MM.1S (cell line): Measurements from ENCODE around the gene C10orf105.

Source experiments
- DNase-seq: peaks from one replicate; pipeline ENCODE4 v3.0.0-alpha.2; 2015
- H2AFZ ChIP-seq: fragments of 300-600 bp; sonication (generic); 2 replicates; pipeline ENCODE4 v1.6.0; 2016; ENCODE audit warnings: antibody characterized with exemption, low read length
- H3F3A ChIP-seq: fragments of 300-600 bp; sonication (generic); 2 replicates; pipeline ENCODE4 v1.6.1; 2016; ENCODE audit warnings: mild to moderate bottlenecking, antibody characterized with exemption, low read length, moderate library complexity, mixed read lengths; ENCODE audit not compliant: insufficient read depth
- H3K27ac ChIP-seq: fragments of 300-600 bp; sonication (generic); 2 replicates; pipeline ENCODE4 v1.5.1; 2016; ENCODE audit warnings: mild to moderate bottlenecking, low read length
- H3K27me3 ChIP-seq: fragments of 300-600 bp; sonication (generic); replicated peaks from 2 replicates; pipeline ENCODE4 v1.6.0; 2016; ENCODE audit warnings: low read length; ENCODE audit not compliant: insufficient read depth
- H3K36me3 ChIP-seq: fragments of 300-600 bp; sonication (generic); replicated peaks from 2 replicates; pipeline ENCODE4 v1.6.1; 2016; ENCODE audit warnings: mild to moderate bottlenecking, low read length, mixed read lengths; ENCODE audit not compliant: insufficient read depth
- H3K4me1 ChIP-seq: fragments of 300-600 bp; sonication (generic); 2 replicates; pipeline ENCODE4 v1.6.1; 2016; ENCODE audit warnings: low read length, mixed read lengths
- H3K4me2 ChIP-seq: fragments of 300-600 bp; sonication (generic); 2 replicates; pipeline ENCODE4 v1.6.0; 2016; ENCODE audit warnings: low read depth, low read length
- H3K4me3 ChIP-seq: fragments of 300-600 bp; sonication (generic); 2 replicates; pipeline ENCODE4 v1.5.1; 2016; ENCODE audit warnings: low read length, mixed read lengths
- H3K79me2 ChIP-seq: fragments of 300-600 bp; sonication (generic); 2 replicates; pipeline ENCODE4 v1.6.1; 2016; ENCODE audit warnings: mixed run types, low read length, mixed read lengths
- H3K9ac ChIP-seq: fragments of 300-600 bp; sonication (generic); 2 replicates; pipeline ENCODE4 v1.6.1; 2016; ENCODE audit warnings: low read length, mixed read lengths
- H3K9me2 ChIP-seq: fragments of 300-600 bp; sonication (generic); replicated peaks from 2 replicates; pipeline ENCODE4 v1.6.1; 2016; ENCODE audit warnings: mild to moderate bottlenecking, low read length, mixed read lengths; ENCODE audit not compliant: insufficient read depth
- H3K9me3 ChIP-seq: fragments of 300-600 bp; sonication (generic); replicated peaks from 2 replicates; pipeline ENCODE4 v1.6.1; 2016; ENCODE audit warnings: mild to moderate bottlenecking, low read length, mixed read lengths; ENCODE audit not compliant: insufficient read depth
- H4K20me1 ChIP-seq: fragments of 300-600 bp; sonication (generic); 2 replicates; pipeline ENCODE4 v1.6.1; 2016; ENCODE audit warnings: mild to moderate bottlenecking, low read length, moderate library complexity, mixed read lengths; ENCODE audit not compliant: insufficient read depth
- EZH2 ChIP-seq: fragments of 300-600 bp; sonication (generic); optimal IDR thresholded peaks from 2 replicates; pipeline ENCODE3; 2017; ENCODE audit warnings: low read depth, mild to moderate bottlenecking, antibody characterized with exemption, low read length, mixed read lengths
- EZH2phosphoT487 ChIP-seq: fragments of 300-600 bp; sonication (generic); IDR thresholded peaks from 2 replicates; pipeline ENCODE4 v1.6.1; 2018; ENCODE audit warnings: antibody characterized with exemption, low read length
- TF ChIP-seq, protein P1 (sequence below): fragments of 300-600 bp; sonication (generic); IDR thresholded peaks from 2 replicates; pipeline ENCODE4 v1.5.1; 2016; ENCODE audit warnings: antibody characterized with exemption, low read length, mixed read lengths

The C10orf105 gene

DNA sequence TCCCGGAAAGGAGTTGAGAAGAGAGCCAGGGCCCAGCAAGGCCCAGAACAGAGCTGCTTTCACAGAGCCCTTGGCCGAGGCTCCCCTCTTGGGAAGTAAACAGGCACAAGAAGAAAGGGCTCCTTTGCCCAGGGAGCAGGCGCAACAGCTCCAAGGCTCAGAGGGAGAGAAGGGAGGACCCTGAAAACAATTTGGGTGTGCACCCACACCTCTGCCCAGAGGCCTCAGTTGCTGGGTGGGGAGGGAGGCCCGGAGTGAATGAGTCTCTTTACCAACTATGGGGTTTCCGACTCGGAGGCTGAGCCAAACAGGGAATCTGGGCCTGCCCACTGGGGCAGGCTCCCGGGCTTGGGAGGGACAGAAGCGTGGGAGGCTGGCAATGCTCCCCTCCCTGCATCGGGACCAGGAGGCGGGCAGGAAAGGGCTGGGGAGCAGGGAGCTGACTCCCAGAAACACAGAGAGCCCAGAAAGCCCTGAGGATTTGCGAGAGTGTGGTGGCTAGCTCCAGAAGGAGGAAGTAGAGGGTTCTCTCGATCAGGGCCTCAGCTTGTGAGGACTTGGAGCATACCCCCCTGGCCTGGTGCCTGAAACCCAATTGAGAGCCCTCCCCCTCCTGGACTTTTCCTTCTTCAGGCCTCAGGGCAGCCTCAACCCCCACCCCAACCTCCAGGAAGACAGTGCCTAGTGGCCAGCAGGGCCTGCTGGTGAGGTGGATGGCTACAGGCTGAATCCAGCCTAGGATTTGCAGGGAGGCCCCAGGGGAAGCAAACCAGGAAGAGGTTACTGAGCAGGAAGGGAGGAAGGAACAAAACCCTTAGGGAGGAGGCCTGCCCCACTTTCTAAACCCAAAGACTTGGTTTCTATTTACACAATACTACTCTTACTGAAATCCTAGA is 6.2 kb downstream of the C10orf105 start:
- Histone ChIP-seq H3F3A (no peaks in the 10 kb centered on the region), H2AFZ (no peak overlapping the region), H3K36me3 (no peaks in the 10 kb centered on the region), H3K9me3 (no peaks in the 10 kb centered on the region), H3K9me2 (no peaks in the 10 kb centered on the region), H3K79me2 (no peaks in the 10 kb centered on the region), H3K9ac (no peak overlapping the region), H4K20me1 (no peaks in the 10 kb centered on the region), H3K4me3 (no peak overlapping the region), H3K4me1 (0 out of 2 replicates have a peak, but pooled peaks cover 7% of the 10 kb centered on the region), H3K4me2 (no peak overlapping the region), H3K27me3 (peaks cover 5% of the 10 kb centered on the region), H3K27ac (no peak overlapping the region)
- DNase-seq: no peak
- no peak for TF ChIP-seq EZH2
- TF ChIP-seq, protein P1, sequence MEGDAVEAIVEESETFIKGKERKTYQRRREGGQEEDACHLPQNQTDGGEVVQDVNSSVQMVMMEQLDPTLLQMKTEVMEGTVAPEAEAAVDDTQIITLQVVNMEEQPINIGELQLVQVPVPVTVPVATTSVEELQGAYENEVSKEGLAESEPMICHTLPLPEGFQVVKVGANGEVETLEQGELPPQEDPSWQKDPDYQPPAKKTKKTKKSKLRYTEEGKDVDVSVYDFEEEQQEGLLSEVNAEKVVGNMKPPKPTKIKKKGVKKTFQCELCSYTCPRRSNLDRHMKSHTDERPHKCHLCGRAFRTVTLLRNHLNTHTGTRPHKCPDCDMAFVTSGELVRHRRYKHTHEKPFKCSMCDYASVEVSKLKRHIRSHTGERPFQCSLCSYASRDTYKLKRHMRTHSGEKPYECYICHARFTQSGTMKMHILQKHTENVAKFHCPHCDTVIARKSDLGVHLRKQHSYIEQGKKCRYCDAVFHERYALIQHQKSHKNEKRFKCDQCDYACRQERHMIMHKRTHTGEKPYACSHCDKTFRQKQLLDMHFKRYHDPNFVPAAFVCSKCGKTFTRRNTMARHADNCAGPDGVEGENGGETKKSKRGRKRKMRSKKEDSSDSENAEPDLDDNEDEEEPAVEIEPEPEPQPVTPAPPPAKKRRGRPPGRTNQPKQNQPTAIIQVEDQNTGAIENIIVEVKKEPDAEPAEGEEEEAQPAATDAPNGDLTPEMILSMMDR: no peak
- no peak for TF ChIP-seq EZH2phosphoT487

DNA sequence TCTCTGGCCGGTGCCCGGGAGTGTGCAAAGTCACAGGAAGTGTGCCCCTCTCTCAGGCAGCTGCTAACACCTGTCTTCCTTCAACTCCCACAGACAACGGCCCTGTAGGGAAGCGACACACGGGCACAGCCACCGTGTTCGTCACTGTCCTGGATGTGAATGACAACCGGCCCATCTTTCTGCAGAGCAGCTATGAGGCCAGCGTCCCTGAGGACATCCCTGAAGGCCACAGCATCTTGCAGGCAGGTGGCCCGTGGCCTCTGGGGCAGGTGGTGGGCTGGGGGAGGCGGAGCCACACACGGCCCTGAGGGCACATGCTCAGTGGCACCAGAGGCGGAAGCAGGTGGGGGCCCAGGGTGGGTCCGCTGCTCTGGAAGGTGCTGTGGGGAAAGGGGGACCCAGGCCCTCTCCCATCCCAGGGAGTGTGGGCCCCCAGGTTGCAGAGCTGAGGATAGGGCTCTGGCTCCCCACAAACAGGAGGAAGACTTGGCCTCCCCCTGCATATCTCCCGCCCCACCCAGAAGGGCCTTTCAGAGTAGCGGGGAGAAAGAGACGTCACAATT is 6.9 kb downstream of the C10orf105 start:
- H3F3A ChIP-seq: no peaks in the 10 kb centered on the region
- H3K36me3 ChIP-seq: no peaks in the 10 kb centered on the region
- H3K9me3 ChIP-seq: no peaks in the 10 kb centered on the region
- H2AFZ ChIP-seq: no peak overlapping the region
- H4K20me1 ChIP-seq: no peaks in the 10 kb centered on the region
- no peak overlapping the region for H3K4me3 ChIP-seq
- H3K79me2 ChIP-seq: no peaks in the 10 kb centered on the region
- 0 out of 2 replicates have a peak, but pooled peaks cover 7% of the 10 kb centered on the region for H3K4me1 ChIP-seq
- H3K27me3 ChIP-seq: peaks cover 5% of the 10 kb centered on the region
- no peak overlapping the region for H3K4me2 ChIP-seq
- no peak overlapping the region for H3K27ac ChIP-seq
- no peak for DNase-seq
- no peak overlapping the region for H3K9ac ChIP-seq
- H3K9me2 ChIP-seq: no peaks in the 10 kb centered on the region
- TF ChIP-seq, protein P1: no peak
- TF ChIP-seq EZH2phosphoT487: no peak
- TF ChIP-seq EZH2: no peak

DNA sequence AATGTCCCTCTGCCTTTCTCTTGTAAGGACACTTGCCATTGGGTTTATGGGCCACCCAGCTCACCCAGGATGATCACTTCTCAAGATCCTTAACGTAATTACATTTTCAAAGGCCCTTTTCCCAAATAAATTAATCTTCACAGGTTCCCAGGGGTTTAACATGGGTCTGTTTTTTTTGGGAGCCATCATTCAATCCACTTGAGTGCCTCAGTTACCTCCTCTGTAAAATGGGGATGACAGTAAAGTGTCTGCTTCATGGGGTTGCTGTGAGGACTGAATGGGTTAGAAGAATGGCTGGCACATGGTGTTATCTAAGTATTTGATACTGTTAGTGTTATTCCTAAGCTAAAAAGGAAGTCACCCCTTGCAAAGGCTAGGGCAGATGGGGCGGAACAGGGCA is 7.4 kb downstream of the C10orf105 start:
- H3K27ac ChIP-seq: no peak overlapping the region
- H3K4me1 ChIP-seq: 0 out of 2 replicates have a peak, but pooled peaks cover 7% of the 10 kb centered on the region
- TF ChIP-seq, protein P1: no peak
- no peak for TF ChIP-seq EZH2phosphoT487
- TF ChIP-seq EZH2: no peak
- H3K9ac ChIP-seq: no peak overlapping the region
- H3K27me3 ChIP-seq: peaks cover 10% of the 10 kb centered on the region
- H2AFZ ChIP-seq: no peak overlapping the region
- no peak overlapping the region for H3K4me2 ChIP-seq
- no peaks in the 10 kb centered on the region for H3K79me2 ChIP-seq
- H3K36me3 ChIP-seq: no peaks in the 10 kb centered on the region
- H4K20me1 ChIP-seq: no peaks in the 10 kb centered on the region
- no peak for DNase-seq
- H3K4me3 ChIP-seq: no peak overlapping the region
- no peaks in the 10 kb centered on the region for H3K9me2 ChIP-seq
- H3F3A ChIP-seq: no peaks in the 10 kb centered on the region
- H3K9me3 ChIP-seq: no peaks in the 10 kb centered on the region
